ENCODE data around the gene PALM.
"Not testable (repeated sequence)": the region's sequence is repeated elsewhere in the genome, so short reads cannot be mapped to it uniquely, and the experiment has no call there.

PALM gene

GRCh38 chr19:708154-709143, at the start of gene PALM:
TSS of gene PALM (plus strand) at chr19:708935. CDS start at chr19:709147, 212 bp downstream.
- peak in 1 of 2 experiments; percentile 31 for DNase-seq

GRCh38 chr19:660793-661426, 47.8 kb upstream of the PALM start:
- no peak for DNase-seq

- no peak for DNase-seq
Observed at GRCh38 chr19:661427-662196, 47.1 kb upstream of the PALM start.

GRCh38 chr19:662207-662961, 46.4 kb upstream of the PALM start:
- peak in 1 of 2 experiments; percentile 33 for DNase-seq

- peak; percentile 78 to 97 for DNase-seq
Observed at GRCh38 chr19:662962-663681, 45.6 kb upstream of the PALM start, which contains the start of gene RNF126. TSS of gene RNF126 (minus strand) at chr19:663214. CDS start at chr19:663121, 93 bp downstream.

DNA sequence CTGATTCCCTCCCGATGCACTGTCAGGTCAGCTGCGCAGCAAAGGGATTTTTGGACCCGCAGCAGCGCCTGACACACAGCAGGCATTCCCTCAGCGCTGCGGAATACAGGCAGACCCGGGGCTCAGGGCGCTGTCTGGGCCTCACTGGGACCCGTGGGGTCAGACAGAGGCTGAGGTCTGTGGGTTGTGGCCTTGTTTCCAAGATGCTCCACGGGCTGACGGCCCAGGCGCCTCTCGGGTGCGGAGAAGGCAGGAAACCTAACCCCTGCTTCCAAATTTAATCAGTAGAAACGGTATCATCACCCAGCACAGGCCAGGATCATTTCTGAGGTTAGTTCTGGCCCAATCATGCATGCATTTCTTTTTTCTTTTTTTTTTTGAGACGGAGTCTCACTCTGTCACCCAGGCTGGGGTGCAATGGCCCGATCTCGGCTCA, 45.0 kb upstream of the PALM start:
- DNase-seq: no peak

DNA sequence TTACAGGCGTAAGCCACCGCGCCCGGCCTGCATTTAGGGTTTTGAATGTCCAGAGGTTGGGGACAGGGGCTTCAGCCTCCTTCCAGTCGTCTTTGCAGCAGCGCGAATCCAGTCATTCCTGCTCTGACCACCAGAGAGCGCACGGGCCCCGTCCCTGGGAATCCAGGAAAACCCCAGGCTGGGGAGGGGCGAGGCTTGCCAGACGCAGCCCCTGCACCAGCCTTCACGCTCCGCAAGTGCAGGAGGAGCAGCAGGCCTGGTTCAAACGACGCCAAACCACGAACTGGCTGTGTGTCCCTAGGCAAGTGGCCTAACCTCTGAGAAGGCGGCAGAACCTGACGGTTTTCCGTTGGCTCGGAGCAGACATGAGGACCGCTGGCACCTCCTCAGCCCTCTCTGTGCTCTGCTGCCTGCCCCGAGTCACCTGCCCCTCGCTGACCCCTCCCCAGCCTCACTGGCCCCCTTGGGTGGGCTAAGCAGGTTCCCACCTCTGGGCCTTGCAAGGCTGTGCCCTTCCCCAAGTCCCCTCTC, 43.8 kb upstream of the PALM start:
- DNase-seq: peak; percentile 72 to 94

DNA sequence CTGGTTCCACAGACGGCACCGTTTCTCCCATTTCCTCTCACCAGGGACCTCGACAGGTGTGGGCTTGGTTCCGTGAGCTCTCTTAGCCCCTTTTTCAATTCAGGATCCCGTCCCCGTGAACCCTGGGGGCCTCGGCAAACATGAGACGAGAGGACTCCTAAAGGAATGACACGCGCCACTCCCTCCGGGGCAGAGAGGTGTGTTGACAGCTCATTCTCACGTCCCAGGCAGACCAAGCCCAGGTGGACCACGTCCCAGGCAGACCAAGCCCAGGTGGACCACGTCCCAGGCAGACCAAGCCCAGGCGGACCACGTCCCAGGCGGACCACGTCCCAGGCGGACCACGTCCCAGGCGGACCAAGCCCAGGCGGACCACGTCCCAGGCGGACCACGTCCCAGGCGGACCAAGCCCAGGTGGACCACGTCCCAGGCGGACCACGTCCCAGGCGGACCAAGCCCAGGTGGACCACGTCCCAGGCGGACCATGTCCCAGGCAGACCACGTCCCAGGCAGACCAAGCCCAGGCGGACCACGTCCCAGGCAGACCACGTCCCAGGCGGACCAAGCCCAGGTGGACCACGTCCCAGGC, 41.7 kb upstream of the PALM start:
- DNase-seq: not testable (repeated sequence)

DNA sequence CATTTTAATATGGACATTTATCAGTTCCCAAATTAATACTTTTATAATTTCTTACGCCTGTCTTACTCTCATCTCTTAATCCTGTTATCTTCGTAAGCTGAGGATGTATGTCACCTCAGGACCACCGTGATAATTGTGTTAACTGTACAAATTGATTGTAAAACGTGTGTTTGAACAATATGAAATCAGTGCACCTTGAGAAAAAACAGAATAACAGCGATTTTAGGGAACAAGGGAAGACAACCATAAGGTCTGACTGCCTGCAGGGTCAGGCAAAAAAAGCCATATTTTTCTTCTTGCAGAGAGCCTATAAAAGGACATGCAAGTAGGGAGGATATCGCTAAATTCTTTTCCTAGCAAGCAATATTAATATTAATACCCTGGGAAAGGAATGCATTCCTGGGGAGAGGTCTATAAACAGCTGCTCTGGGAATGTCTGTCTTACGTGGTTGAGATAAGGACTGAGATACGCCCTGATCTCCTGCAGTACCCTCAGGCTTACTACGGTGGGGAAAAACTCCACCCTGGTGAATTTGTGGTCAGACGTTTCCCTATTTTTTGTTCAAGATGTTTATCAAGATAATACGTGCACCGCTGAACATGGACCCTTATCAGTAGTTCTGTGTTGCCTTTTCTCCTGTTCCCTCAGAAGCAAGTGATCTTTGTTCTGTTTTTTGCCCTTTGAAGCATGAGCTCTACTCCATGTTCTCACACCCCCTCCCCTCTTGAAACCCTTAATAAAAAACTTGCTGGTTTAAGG, 39.9 kb upstream of the PALM start:
- not testable (repeated sequence) for DNase-seq

DNA sequence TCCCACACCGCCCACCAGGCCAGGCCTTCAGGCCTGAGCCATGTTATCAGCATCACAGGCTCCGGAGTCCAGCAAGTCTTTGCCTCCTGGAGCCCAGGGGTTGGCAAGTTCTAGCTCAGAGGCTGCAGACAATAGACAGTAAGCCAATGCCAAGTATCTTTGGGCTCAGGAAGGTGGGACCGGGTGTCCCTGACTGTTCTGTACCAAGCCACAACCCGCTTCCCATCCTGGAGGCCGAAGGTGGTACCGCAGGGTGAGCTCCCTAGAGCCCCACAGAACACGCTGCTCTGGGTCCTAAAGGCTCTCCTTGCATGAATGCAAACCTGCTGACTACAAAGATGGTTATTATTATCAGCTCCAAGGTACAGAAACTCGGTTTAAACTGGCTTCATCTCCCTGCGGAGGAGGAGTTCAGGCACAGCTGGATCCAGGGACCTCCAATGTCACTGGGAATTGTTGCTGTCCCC, 38.1 kb upstream of the PALM start:
- DNase-seq: no peak

DNA sequence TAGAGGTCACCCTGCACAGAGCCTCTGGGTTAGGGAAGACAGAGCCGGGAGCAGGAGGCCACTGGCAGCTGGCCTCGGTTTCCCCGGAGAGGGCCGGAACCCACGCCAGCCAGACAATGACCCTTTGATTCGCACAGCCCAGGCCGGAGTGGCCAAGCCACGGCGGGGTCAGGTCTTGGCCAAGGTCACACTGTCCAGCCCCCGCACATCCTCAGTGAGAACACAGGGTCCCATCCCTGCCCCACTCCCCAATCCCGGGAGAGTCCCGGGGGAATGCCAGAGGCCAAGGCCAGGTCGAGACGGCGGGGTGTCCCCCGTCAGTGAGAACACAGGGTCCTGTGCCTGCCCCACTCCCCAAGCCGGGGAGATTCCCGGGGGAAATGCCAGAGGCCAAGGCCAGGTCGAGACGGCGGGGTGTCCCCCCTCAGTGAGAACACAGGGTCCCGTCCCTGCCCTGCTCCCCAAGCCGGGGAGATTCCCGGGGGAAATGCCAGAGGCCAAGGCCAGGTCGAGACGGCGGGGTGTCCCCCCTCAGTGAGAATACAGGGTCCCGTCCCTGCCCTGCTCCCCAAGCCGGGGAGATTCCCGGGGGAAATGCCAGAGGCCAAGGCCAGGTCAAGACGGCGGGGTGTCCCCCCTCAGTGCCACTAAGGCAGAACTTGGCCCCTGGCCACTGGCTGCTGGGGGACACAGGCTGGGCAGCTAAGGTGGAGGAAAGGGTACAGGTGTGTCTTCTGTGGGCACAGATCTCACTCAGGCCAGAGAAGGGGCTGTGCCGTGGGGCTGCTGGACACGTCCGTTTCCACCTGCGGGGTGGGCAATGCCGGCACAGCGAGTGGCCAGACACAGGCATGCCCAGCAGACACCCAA, 34.2 kb upstream of the PALM start:
- DNase-seq: no peak

GRCh38 chr19:676007-676338, 32.8 kb upstream of the PALM start:
- no peak for DNase-seq

- DNase-seq: no peak
Observed at GRCh38 chr19:676339-677105, 32.2 kb upstream of the PALM start, which contains the start of gene FSTL3. TSS of gene FSTL3 (plus strand) at chr19:676392. CDS start at chr19:676424, 32 bp downstream.

GRCh38 chr19:677201-677600, 31.5 kb upstream of the PALM start:
- DNase-seq: peak in 1 of 2 experiments; percentile 51

- no peak for DNase-seq
Observed at GRCh38 chr19:677601-678436, 30.9 kb upstream of the PALM start.

DNA sequence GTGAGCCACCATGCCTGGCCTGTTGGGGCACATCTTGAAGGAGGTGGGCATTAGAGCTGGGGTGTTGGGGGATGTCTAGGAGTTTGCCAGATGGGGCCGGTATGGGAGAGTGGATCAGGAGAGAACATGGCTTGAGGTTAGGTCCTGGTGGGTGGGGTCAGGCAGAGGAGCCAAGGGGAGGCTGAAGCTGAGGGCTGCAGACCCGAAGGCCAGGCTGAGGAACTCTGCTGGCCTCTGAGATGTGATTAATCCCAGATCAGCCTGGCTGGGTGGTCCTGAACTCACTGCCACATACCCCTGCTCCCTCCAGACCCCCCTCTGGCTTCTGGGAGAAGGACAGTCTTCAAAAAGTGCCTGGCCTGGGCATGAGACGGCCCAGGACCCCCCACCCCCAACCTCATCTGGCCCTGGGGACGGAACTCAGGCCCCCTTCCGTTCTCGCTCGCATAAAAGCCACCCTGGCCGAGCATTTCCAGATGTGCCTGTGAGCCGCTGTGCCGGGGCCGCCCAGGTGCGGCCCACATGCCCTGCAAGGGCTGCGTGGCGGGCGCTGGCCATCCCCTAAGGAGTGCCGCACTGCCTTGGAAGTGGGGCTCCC, 29.8 kb upstream of the PALM start:
- no peak for DNase-seq

All from NCI-H446 (cell line).